K562 (cell line): ENCODE measurements around the gene GNG7. TPM values are rescaled to one million over a fixed set of nuclear protein-coding genes. Genes with fewer than 3 reads are reported as not detected.

Source experiments
- ATF2 ChIP-seq: sonication (generic); formaldehyde crosslinking; IDR thresholded peaks from 2 replicates; pipeline ENCODE4 v1.8.1; 2022; ENCODE audit warnings: missing genetic modification reagents
- ATF7 ChIP-seq: fragments of 450-650 bp; IDR thresholded peaks from 2 replicates; pipeline ENCODE4 v1.7.1; 2014; ENCODE audit warnings: mild to moderate bottlenecking, moderate library complexity
- BRD9 ChIP-seq: fragments of 450-650 bp; IDR thresholded peaks from 2 replicates; pipeline ENCODE4 v1.6.1; 2018; ENCODE audit warnings: low read depth; ENCODE audit not compliant: partially characterized antibody
- CBX1 ChIP-seq: sonication (generic); IDR thresholded peaks from 2 replicates; pipeline ENCODE4 v1.6.1; 2016; ENCODE audit warnings: antibody characterized with exemption, low read depth, mild to moderate bottlenecking
- ETV5 ChIP-seq: sonication (generic); formaldehyde crosslinking; IDR thresholded peaks from 2 replicates; pipeline ENCODE4 v1.4.0; 2020; ENCODE audit warnings: low read depth, mild to moderate bottlenecking, missing genetic modification reagents
- ETV6 ChIP-seq, 3 experiments: fragments of 150-350 bp in 1 of 3; sonication (generic) in 1 of 3; formaldehyde crosslinking in 1 of 3; IDR thresholded peaks; 2 replicates each; pipeline versions ENCODE4 v1.6.1 to v1.8.0; 2014 to 2022; ENCODE audit warnings: borderline replicate concordance in 2 of 3, low read depth in 2 of 3, antibody characterized with exemption in 1 of 3, low read length in 1 of 3, mild to moderate bottlenecking in 1 of 3, missing genetic modification reagents in 1 of 3
- FOXK2 ChIP-seq, 2 experiments: fragments of 450-650 bp; IDR thresholded peaks in 1 of 2; conservative IDR thresholded peaks in 1 of 2; 2 replicates each; pipeline ENCODE4 v1.6.1; 2016; ENCODE audit warnings: low read depth in 2 of 2, mild to moderate bottlenecking in 1 of 2
- HDAC2 ChIP-seq: fragments of 450-650 bp; IDR thresholded peaks from 2 replicates; pipeline ENCODE4 v1.6.1; 2016; ENCODE audit warnings: mild to moderate bottlenecking
- HMG20B ChIP-seq: fragments of 250-450 bp; sonication (Bioruptor Pico); IDR thresholded peaks from 2 replicates; pipeline ENCODE4 v1.5.0; 2021; ENCODE audit warnings: mild to moderate bottlenecking
- ID3 ChIP-seq, 2 experiments: fragments of 250-450 bp in 1 of 2; fragments of 450-650 bp in 1 of 2; sonication (Bioruptor Pico) in 1 of 2; IDR thresholded peaks; 2 replicates each; pipeline versions ENCODE4 v1.6.1 to v1.8.0; 2016 to 2021; ENCODE audit warnings: mild to moderate bottlenecking in 2 of 2, moderate library complexity in 2 of 2, missing compliant biosample characterization in 1 of 2, missing genetic modification characterization in 1 of 2
- KLF16 ChIP-seq: IDR thresholded peaks from 2 replicates; pipeline ENCODE4 v1.6.1; 2016; ENCODE audit warnings: antibody characterized with exemption
- LEF1 ChIP-seq: fragments of 450-650 bp; IDR thresholded peaks from 2 replicates; pipeline ENCODE4 v1.6.1; 2016; ENCODE audit warnings: mild to moderate bottlenecking
- MCM5 ChIP-seq: fragments of 450-650 bp; IDR thresholded peaks from 2 replicates; pipeline ENCODE4 v1.6.1; 2016; ENCODE audit warnings: low read depth
- MECOM ChIP-seq: fragments of 250-450 bp; sonication (Bioruptor Pico); IDR thresholded peaks from 2 replicates; pipeline ENCODE4 v1.8.0; 2022; ENCODE audit warnings: inconsistent platforms
- MED1 ChIP-seq: sonication (generic); formaldehyde crosslinking; IDR thresholded peaks from 2 replicates; pipeline ENCODE4 v1.8.1; 2023; ENCODE audit warnings: missing genetic modification reagents, borderline replicate concordance
- MYNN ChIP-seq, 2 experiments: sonication (generic); formaldehyde crosslinking in 1 of 2; IDR thresholded peaks; 2 replicates each; pipeline versions ENCODE4 v1.5.0 to v1.6.1; 2016 to 2020; ENCODE audit warnings: antibody characterized with exemption in 1 of 2, missing genetic modification reagents in 1 of 2
- NFATC3 ChIP-seq: fragments of 450-650 bp; IDR thresholded peaks from 2 replicates; pipeline ENCODE4 v1.6.1; 2017; ENCODE audit warnings: mild to moderate bottlenecking
- OTX1 ChIP-seq: fragments of 450-650 bp; formaldehyde crosslinking; IDR thresholded peaks from 2 replicates; pipeline ENCODE4 v1.4.0; 2022; ENCODE audit warnings: mild to moderate bottlenecking
- RFX1 ChIP-seq: fragments of 450-650 bp; IDR thresholded peaks from 2 replicates; pipeline ENCODE4 v1.6.1; 2016; ENCODE audit warnings: mild to moderate bottlenecking, moderate library complexity
- SIRT6 ChIP-seq: IDR thresholded peaks from one replicate; pipeline ENCODE4 v1.6.1; 2012; ENCODE audit warnings: low read depth, mild to moderate bottlenecking, control low read depth, inconsistent platforms, low read length, moderate library complexity
- SMARCA5 ChIP-seq: fragments of 450-650 bp; IDR thresholded peaks from 2 replicates; pipeline ENCODE4 v1.6.1; 2016
- ZNF121 ChIP-seq: sonication (generic); formaldehyde crosslinking; conservative IDR thresholded peaks from 2 replicates; pipeline ENCODE4 v1.8.0; 2022; ENCODE audit warnings: missing genetic modification reagents
- ZNF282 ChIP-seq: sonication (generic); formaldehyde crosslinking; IDR thresholded peaks from 2 replicates; pipeline ENCODE4 v1.8.1; 2023; ENCODE audit warnings: missing genetic modification reagents
- ZNF592 ChIP-seq: fragments of 450-650 bp; IDR thresholded peaks from 2 replicates; pipeline ENCODE4 v1.6.1; 2017; ENCODE audit warnings: antibody characterized with exemption, mild to moderate bottlenecking
- ZNF764 ChIP-seq: fragments of 250-450 bp; sonication (Bioruptor Pico); IDR thresholded peaks from 2 replicates; pipeline ENCODE4 v1.4.0; 2020; ENCODE audit warnings: low read depth, mild to moderate bottlenecking, moderate library complexity
- polyA plus RNA-seq, 8 experiments: library from polyadenylated mRNA; depleted of rRNA in 4 of 8; stranded (reverse) in 5 of 8; unstranded in 3 of 8; fragments of >200 nt; fragmentation: Nextera tagmentation in 2 of 8; fragmentation: Illumina TruSeq in 1 of 8; extraction: Ambion mirVana in 2 of 8; extraction: Trizol in 1 of 8; gene quantifications; 2 replicates each; pipeline versions ENCODE4 v1.2.1 to v1.2.3, GENCODE V29; 2011 to 2014; ENCODE audit warnings: inconsistent platforms in 1 of 8, missing spikeins in 1 of 8
- total RNA-seq, 7 experiments: library from RNA; depleted of rRNA in 6 of 7; stranded (reverse); fragments of >200 nt in 6 of 7; fragmentation: Illumina TruSeq in 2 of 7; extraction: Trizol in 2 of 7; gene quantifications; 2 replicates each; pipeline versions ENCODE4 v1.2.1 to v1.2.3, GENCODE V29; 2011 to 2021; ENCODE audit warnings: low replicate concordance in 1 of 7

GNG7 gene
- total and polyA plus RNA-seq, 9 of the 15 experiments (the other 6 are each of a cell fraction or from before 2014, with no cell fraction given): 0.01 to 0.20 (median 0.06) TPM; not detected in 1

GRCh38 chr19:2552859-2553258, 149.6 kb downstream of the GNG7 start (continued):
- TF ChIP-seq ZNF764 (CRISPR knock-in tag): no peak
- TF ChIP-seq SMARCA5: peak; percentile 88; the same call in 1 of the 2 replicates
- peak; percentile 66; the same call in 1 of the 2 replicates for TF ChIP-seq ATF7
- no peak for TF ChIP-seq SIRT6
- TF ChIP-seq NFATC3: no peak
- no peak for TF ChIP-seq ZNF121 (CRISPR knock-in tag)
- 0 out of 2 replicates have a peak, but pooled peaks have one; percentile 32 for TF ChIP-seq HDAC2
- TF ChIP-seq ZNF282: no peak
- TF ChIP-seq LEF1: peak; percentile 24; the same call in 1 of the 2 replicates
- TF ChIP-seq KLF16: no peak
- no peak for TF ChIP-seq ID3 (CRISPR knock-in tag; IDR thresholded peaks at IDR 0.05)
- TF ChIP-seq ID3 (tag; IDR thresholded peaks at IDR 0.05): no peak
- TF ChIP-seq OTX1 (CRISPR knock-in tag): no peak
- TF ChIP-seq MYNN (IDR thresholded peaks at IDR 0.05): no peak
- no peak for TF ChIP-seq MYNN (CRISPR knock-in tag; IDR thresholded peaks at IDR 0.05)
- no peak for TF ChIP-seq RFX1
- 0 out of 2 replicates have a peak, but pooled peaks have one; percentile 33 for TF ChIP-seq ETV5 (CRISPR knock-in tag)
- TF ChIP-seq MECOM (CRISPR knock-in tag): no peak
- TF ChIP-seq ATF2 (CRISPR knock-in tag): no peak
- TF ChIP-seq HMG20B: no peak
- no peak for TF ChIP-seq MED1 (CRISPR knock-in tag)
- 0 out of 2 replicates have a peak, but pooled peaks have one; percentile 33 for TF ChIP-seq CBX1
- TF ChIP-seq MCM5: no peak
- peak in 1 of 2 experiments; percentile 47; a peak in 2 of 4 replicates for TF ChIP-seq FOXK2 (conservative IDR thresholded peaks at IDR 0.05 in 1 of 2, IDR thresholded peaks at IDR 0.05 in 1 of 2; ENCODE audit: low read depth in 2 of 2)
- TF ChIP-seq BRD9: peak; percentile 49
- no peak for TF ChIP-seq ZNF592
- TF ChIP-seq ETV6 (IDR thresholded peaks at IDR 0.05; ENCODE audit: borderline replicate concordance in 1 of 2, low read depth in 2 of 2, low read length in 1 of 2): peak; percentile 46 to 88; a peak in 1 of 4 replicates
- TF ChIP-seq ETV6 (CRISPR knock-in tag; IDR thresholded peaks at IDR 0.05; ENCODE audit: borderline replicate concordance): no peak
